GM12872 (cell line): ENCODE measurements around the gene DBN1.
A peak's percentile ranks its signal among the peaks of the same experiment; 100 is the strongest.

Source experiments
- TF ChIP-seq, protein P1 (sequence below): IDR thresholded peaks from 3 replicates; pipeline ENCODE4 v1.5.1; 2011; ENCODE audit warnings: low read depth, mild to moderate bottlenecking, low read length, moderate library complexity; ENCODE audit not compliant: insufficient read depth

The DBN1 gene

DNA sequence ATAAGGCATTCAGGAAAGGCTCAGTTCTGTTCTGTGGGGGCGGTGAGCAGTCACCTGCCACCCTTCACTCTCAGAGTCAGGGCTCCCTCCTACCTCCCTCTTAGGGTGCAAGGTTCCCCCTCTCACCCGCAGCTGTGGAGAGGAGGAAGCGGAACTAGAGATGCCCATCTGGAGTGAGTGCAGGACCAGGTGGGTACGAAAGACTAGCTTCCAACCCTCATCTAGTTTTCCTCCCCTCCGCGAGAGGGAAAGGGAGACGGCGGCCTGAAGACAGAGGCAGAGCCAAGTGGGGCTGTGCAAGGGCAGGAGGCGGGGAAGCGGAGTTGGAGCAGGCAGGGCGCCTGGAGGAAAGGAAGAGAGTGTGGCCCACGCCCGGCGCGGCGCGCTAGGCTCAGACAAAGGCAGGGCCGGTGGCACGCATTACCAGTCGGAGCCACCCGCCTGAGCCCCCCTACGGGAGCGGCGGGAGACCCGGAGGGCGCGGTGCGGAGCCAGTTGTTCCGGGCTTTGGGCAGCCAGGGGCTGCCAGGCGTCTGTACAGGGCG, 19.5 kb downstream of the DBN1 start:
- TF ChIP-seq, protein P1, sequence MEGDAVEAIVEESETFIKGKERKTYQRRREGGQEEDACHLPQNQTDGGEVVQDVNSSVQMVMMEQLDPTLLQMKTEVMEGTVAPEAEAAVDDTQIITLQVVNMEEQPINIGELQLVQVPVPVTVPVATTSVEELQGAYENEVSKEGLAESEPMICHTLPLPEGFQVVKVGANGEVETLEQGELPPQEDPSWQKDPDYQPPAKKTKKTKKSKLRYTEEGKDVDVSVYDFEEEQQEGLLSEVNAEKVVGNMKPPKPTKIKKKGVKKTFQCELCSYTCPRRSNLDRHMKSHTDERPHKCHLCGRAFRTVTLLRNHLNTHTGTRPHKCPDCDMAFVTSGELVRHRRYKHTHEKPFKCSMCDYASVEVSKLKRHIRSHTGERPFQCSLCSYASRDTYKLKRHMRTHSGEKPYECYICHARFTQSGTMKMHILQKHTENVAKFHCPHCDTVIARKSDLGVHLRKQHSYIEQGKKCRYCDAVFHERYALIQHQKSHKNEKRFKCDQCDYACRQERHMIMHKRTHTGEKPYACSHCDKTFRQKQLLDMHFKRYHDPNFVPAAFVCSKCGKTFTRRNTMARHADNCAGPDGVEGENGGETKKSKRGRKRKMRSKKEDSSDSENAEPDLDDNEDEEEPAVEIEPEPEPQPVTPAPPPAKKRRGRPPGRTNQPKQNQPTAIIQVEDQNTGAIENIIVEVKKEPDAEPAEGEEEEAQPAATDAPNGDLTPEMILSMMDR, result no peak

DNA sequence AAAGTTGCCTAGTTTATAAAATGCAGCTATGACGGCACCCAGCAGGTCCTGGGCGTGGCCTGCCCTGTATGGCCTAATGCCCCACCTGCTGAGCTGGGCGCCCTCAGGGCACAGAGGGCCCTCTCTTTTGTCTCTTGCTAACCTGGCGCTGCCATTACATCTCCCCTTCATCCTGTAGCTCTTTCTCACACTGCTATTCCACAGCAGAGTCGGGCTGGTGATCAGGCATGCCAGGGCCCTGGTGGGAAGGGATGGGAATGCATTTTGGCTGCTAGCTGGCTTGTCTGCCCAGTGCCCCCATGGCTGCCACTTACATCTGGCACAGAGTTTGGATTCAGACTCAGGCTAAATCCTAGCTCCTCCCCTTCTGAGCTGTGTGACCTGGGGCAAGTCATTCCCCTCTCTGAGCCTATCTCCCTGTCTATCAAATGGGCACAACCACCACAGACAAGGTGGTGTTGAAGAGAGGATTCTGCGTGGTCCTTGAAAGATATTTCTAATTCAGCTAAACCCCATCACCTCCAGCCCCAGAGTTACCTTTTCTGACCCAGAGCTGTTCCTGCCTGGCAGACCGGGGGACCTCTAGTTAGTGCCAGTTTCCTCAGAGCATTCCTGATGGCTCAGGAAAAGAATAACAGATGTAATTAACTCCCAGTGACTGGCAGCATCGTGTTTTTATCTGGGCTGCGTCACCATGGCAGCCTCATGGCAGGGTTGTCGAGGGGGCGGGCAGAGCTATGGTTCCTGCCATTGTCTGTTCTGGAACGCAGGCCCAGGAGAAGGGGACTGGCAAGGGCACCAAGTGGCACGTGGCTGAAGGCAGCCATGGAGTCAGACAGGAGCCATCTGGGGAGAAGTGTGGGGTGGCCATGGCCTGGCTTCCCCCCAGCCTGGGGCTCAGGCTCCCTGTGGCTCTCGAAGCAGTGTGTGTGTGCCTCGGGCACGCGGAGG, 20.5 kb downstream of the DBN1 start:
- TF ChIP-seq, protein P1, result 0 out of 3 replicates have a peak, but pooled peaks have one; percentile 7

DNA sequence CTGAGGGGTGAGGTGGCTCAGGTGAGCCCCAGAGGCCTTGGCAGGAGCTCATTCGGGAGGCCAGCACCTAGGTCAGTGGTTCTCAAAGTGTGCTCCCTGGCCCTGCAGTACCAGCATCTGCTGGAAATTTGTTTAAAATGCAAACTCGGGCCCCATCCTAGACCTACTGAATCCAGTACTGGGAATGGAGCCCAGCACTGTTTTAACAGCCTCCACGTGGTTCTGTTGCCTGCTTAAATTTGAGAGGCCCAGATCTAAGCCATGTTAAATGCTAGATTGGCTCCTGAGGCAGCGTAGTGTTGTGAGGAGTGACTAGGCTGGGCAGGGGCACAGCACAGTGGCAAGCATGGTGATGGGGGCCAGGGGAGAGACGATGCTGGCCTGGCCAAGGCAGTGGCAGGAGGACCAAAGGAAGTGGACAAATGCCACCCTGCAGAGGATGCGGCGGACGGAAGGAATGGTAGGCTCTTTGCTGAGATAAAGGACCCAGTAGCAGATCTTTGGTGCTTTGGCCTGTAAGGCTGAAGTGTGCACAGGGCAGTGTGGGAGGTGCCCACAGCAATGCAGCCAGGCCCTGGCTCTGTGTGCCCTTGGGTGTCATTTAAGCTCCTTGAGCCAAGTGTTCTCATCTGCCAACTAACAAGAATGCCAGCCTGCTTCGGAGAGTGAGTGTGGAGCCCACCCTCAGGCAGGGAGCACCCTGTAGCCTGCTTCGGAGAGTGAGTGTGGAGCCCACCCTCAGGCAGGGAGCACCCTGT, 22.6 kb downstream of the DBN1 start:
- TF ChIP-seq, protein P1, result no peak

- TF ChIP-seq, protein P1, result no peak
These were observed 24.0 kb downstream of the DBN1 start for GRCh38 chr5:177449140-177450061.

DNA sequence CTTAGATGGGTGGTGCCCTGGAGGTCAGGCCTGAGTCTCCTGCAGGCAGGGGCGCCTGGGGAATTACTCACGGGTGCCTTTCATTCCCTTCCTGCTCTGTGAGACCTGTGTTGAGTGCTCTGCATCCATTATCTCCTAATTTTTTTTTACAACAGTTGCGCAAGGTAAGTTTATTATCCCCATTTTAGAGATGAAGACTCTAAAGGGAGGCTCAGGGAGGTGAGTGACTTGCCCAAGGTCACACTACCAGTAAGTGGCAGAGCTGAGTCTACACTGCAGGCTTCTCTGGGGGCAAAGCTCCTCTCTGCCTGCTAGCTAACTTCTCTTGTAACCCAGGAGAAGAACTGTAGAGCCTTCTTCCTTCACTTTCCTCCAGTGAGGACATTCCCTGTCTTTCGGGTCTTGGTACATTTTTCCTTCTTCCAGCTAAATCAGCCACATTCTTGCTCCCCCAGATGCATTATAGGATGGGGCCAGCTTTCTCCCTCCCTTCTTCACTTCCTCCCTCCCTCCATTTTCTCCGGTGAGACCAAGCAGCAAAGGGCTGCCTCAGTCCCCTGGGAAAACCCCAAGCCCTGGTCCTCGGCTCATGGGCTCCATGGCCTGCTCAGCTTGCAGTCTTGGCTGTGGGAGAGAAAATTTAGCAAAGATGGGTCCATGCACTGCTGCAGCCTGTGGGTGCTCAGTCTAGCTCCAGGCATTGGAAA, 25.0 kb downstream of the DBN1 start:
- TF ChIP-seq, protein P1, result no peak

- TF ChIP-seq, protein P1, result no peak
These were observed 25.7 kb downstream of the DBN1 start for GRCh38 chr5:177447611-177448243.
